ENCODE results near the gene DLG1.

Gene DLG1

DNA sequence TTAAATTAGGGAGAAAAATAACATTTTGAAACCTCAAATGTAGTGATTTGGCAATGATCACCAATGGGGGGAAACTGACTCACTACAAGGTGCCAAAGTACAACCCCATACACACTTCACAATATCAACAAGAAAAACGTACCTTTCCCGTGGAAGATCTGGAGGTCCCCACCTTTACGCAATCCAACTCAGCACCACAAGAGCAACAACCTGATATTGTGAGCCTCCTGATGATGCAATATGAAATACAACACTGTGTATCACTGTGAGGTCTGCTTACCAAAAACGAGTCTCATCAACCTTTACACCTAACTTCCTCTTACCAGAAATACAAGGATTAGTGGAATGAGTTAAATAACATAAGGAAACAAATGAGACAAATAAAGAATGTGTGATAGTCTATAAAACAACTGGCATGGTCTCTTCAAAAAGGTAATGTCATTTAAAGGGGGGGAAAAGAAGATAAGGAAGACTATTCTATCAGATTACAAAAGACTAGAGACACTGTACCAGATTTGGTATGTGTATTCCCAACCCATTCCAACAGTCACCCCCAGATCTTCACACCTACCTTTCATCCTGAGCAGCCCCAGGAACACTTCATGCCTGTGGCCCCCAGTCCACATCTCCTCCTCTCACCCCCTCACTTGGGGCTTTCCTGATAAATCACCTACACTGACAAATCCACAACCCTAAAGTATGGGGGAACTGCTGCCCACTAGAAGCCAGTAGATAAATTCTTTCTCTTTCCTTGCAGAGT is 27.7 kb downstream of the DLG1 start:
- H3K36me3 ChIP-seq (ENCODE audit: insufficient read depth, insufficient read length, low read length) = peaks cover 25% of the 10 kb centered on the region
- H3K4me3 ChIP-seq (ENCODE audit: insufficient read length, low read depth) = no peak overlapping the region
- H3K9ac ChIP-seq (ENCODE audit: insufficient read length, low read depth) = no peak overlapping the region
- H3K27me3 ChIP-seq (ENCODE audit: insufficient read depth, insufficient read length) = no peaks in the 10 kb centered on the region
- DNase-seq (ENCODE audit: low read depth, low spot score) = no peak
- TF ChIP-seq YY1 (IDR thresholded peaks at IDR 0.05; ENCODE audit: insufficient read depth, insufficient read length) (no peak), ZNF274 (IDR thresholded peaks at IDR 0.05; ENCODE audit: low read depth, low read length) (no peak), SUZ12 (IDR thresholded peaks at IDR 0.05; ENCODE audit: extremely low read depth, insufficient read depth, insufficient read length) (no peak)
- no peaks in the 10 kb centered on the region for H3K9me3 ChIP-seq (ENCODE audit: insufficient read depth, low read length)
- no peaks in the 10 kb centered on the region for H3K4me1 ChIP-seq (ENCODE audit: insufficient read depth, insufficient read length)

DNA sequence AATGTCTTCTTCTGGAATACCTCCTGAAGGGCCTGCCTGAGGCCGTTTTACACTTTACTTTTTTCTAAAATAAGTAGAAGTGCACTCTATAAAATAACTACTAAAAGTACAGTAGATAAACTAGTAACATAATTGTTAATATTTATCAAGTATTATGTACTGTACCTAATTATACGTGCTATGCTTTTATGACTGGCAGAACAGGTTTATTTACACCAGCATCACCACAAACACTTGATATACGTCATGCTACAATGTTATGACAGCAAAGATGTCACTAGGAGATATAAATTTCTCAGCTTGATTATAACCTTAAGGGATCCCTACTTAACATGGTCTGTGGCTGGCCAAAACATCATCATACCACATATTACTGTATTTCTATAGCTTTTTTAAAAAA is 29.4 kb downstream of the DLG1 start:
- H3K4me3 ChIP-seq (ENCODE audit: insufficient read length, low read depth) = no peak overlapping the region
- no peak overlapping the region for H3K9ac ChIP-seq (ENCODE audit: insufficient read length, low read depth)
- no peak for DNase-seq (ENCODE audit: low read depth, low spot score)
- H3K9me3 ChIP-seq (ENCODE audit: insufficient read depth, low read length) = no peaks in the 10 kb centered on the region
- H3K4me1 ChIP-seq (ENCODE audit: insufficient read depth, insufficient read length) = no peaks in the 10 kb centered on the region
- no peaks in the 10 kb centered on the region for H3K27me3 ChIP-seq (ENCODE audit: insufficient read depth, insufficient read length)
- H3K36me3 ChIP-seq (ENCODE audit: insufficient read depth, insufficient read length, low read length) = peaks cover 27% of the 10 kb centered on the region
- no peak for TF ChIP-seq YY1 (IDR thresholded peaks at IDR 0.05; ENCODE audit: insufficient read depth, insufficient read length)
- no peak for TF ChIP-seq SUZ12 (IDR thresholded peaks at IDR 0.05; ENCODE audit: extremely low read depth, insufficient read depth, insufficient read length)
- TF ChIP-seq ZNF274 (IDR thresholded peaks at IDR 0.05; ENCODE audit: low read depth, low read length) = no peak

DNA sequence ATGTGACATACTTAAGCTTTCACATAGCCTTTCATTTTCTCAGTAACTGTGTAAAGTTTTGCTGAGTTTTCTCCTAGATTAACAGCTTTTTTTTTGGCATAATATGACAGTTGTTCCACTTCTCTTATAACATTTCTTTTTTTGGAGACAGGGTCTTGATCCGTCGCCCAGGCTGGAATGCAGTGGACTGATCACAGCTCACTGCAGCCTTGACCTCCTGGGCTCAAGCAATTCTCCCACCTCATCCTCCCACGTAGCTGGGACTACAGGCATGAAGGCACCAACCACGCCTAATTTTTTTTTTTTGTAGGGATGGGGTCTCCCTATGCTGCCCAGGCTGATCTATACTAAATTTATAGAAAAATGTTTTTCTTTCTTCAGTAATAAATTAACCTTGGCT is 30.1 kb downstream of the DLG1 start:
- H3K9me3 ChIP-seq (ENCODE audit: insufficient read depth, low read length) = no peaks in the 10 kb centered on the region
- no peak for TF ChIP-seq YY1 (IDR thresholded peaks at IDR 0.05; ENCODE audit: insufficient read depth, insufficient read length)
- TF ChIP-seq SUZ12 (IDR thresholded peaks at IDR 0.05; ENCODE audit: extremely low read depth, insufficient read depth, insufficient read length) = no peak
- TF ChIP-seq ZNF274 (IDR thresholded peaks at IDR 0.05; ENCODE audit: low read depth, low read length) = no peak
- no peak overlapping the region for H3K9ac ChIP-seq (ENCODE audit: insufficient read length, low read depth)
- peaks cover 34% of the 10 kb centered on the region for H3K36me3 ChIP-seq (ENCODE audit: insufficient read depth, insufficient read length, low read length)
- no peak overlapping the region for H3K4me3 ChIP-seq (ENCODE audit: insufficient read length, low read depth)
- no peaks in the 10 kb centered on the region for H3K27me3 ChIP-seq (ENCODE audit: insufficient read depth, insufficient read length)
- no peak for DNase-seq (ENCODE audit: low read depth, low spot score)
- no peaks in the 10 kb centered on the region for H3K4me1 ChIP-seq (ENCODE audit: insufficient read depth, insufficient read length)

DNA sequence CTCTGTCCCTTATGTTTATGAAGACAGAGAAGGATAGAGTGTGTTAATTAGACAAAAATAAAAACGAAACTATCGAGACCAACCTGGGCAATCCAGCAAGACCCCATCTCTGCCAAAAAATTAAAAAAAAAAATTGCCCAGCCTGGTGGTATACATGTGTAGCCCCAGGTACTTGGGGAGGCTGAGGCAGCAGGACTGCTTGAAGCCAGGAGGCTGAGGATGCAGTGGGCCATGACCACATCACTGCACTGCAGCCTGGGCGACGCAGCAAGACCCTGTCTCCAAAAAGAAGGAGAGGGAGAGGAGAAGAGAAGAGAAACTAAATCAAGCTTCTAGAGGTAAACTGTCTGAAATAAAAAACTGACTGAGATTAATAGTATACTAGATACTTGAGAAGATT is 32.1 kb downstream of the DLG1 start:
- H3K36me3 ChIP-seq (ENCODE audit: insufficient read depth, insufficient read length, low read length) = peaks cover 36% of the 10 kb centered on the region
- no peak overlapping the region for H3K4me3 ChIP-seq (ENCODE audit: insufficient read length, low read depth)
- H3K27me3 ChIP-seq (ENCODE audit: insufficient read depth, insufficient read length) = no peaks in the 10 kb centered on the region
- DNase-seq (ENCODE audit: low read depth, low spot score) = no peak
- TF ChIP-seq SUZ12 (IDR thresholded peaks at IDR 0.05; ENCODE audit: extremely low read depth, insufficient read depth, insufficient read length) (no peak), YY1 (IDR thresholded peaks at IDR 0.05; ENCODE audit: insufficient read depth, insufficient read length) (no peak), ZNF274 (IDR thresholded peaks at IDR 0.05; ENCODE audit: low read depth, low read length) (no peak)
- H3K9ac ChIP-seq (ENCODE audit: insufficient read length, low read depth) = no peak overlapping the region
- H3K9me3 ChIP-seq (ENCODE audit: insufficient read depth, low read length) = no peaks in the 10 kb centered on the region
- no peaks in the 10 kb centered on the region for H3K4me1 ChIP-seq (ENCODE audit: insufficient read depth, insufficient read length)

DNA sequence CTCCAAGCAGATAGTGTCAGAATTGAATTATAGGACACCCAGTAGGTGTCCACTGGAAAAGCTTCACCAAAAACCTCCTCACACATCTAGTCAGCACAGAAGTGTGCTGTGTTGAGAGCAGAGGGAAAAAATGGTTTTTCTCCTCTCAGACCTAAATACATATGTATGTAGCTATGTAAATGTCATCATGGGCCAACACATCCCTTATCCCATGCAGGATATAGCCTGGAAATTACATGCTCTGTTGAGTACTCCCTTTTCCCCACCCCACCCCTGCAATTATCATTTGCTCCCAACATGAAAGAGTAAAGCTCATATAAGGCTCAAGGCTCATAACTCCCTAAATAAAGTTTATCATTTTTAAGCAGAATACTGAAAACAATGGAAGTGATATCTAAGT is 35.7 kb downstream of the DLG1 start:
- Histone ChIP-seq H3K9me3 (ENCODE audit: insufficient read depth, low read length) (no peaks in the 10 kb centered on the region), H3K9ac (ENCODE audit: insufficient read length, low read depth) (no peak overlapping the region), H3K4me3 (ENCODE audit: insufficient read length, low read depth) (no peak overlapping the region), H3K36me3 (ENCODE audit: insufficient read depth, insufficient read length, low read length) (peaks cover 33% of the 10 kb centered on the region), H3K27me3 (ENCODE audit: insufficient read depth, insufficient read length) (no peaks in the 10 kb centered on the region), H3K4me1 (ENCODE audit: insufficient read depth, insufficient read length) (no peaks in the 10 kb centered on the region)
- no peak for DNase-seq (ENCODE audit: low read depth, low spot score)
- TF ChIP-seq SUZ12 (IDR thresholded peaks at IDR 0.05; ENCODE audit: extremely low read depth, insufficient read depth, insufficient read length) = no peak
- no peak for TF ChIP-seq ZNF274 (IDR thresholded peaks at IDR 0.05; ENCODE audit: low read depth, low read length)
- TF ChIP-seq YY1 (IDR thresholded peaks at IDR 0.05; ENCODE audit: insufficient read depth, insufficient read length) = no peak

DNA sequence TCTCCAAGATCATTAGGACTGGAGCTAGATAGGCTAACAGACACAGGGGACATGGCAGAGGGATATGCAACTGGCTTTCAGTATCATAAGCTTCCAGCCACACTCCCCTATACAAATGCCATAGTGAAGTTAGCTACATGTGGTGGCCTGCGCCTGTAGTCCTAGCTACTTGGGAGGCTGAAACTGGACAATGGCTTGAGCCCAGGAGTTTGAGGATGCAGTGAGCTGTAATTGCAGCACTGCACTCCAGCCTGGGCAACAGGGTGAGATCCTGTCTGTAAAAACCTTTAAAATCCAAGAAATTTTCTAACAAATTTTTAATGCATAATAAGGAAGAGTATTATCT is 37.3 kb downstream of the DLG1 start:
- Histone ChIP-seq H3K27me3 (ENCODE audit: insufficient read depth, insufficient read length) (no peaks in the 10 kb centered on the region), H3K9ac (ENCODE audit: insufficient read length, low read depth) (no peak overlapping the region), H3K4me1 (ENCODE audit: insufficient read depth, insufficient read length) (no peaks in the 10 kb centered on the region), H3K36me3 (ENCODE audit: insufficient read depth, insufficient read length, low read length) (peaks cover 26% of the 10 kb centered on the region), H3K4me3 (ENCODE audit: insufficient read length, low read depth) (no peak overlapping the region), H3K9me3 (ENCODE audit: insufficient read depth, low read length) (no peaks in the 10 kb centered on the region)
- DNase-seq (ENCODE audit: low read depth, low spot score) = no peak
- TF ChIP-seq ZNF274 (IDR thresholded peaks at IDR 0.05; ENCODE audit: low read depth, low read length) (no peak), YY1 (IDR thresholded peaks at IDR 0.05; ENCODE audit: insufficient read depth, insufficient read length) (no peak), SUZ12 (IDR thresholded peaks at IDR 0.05; ENCODE audit: extremely low read depth, insufficient read depth, insufficient read length) (no peak)

DNA sequence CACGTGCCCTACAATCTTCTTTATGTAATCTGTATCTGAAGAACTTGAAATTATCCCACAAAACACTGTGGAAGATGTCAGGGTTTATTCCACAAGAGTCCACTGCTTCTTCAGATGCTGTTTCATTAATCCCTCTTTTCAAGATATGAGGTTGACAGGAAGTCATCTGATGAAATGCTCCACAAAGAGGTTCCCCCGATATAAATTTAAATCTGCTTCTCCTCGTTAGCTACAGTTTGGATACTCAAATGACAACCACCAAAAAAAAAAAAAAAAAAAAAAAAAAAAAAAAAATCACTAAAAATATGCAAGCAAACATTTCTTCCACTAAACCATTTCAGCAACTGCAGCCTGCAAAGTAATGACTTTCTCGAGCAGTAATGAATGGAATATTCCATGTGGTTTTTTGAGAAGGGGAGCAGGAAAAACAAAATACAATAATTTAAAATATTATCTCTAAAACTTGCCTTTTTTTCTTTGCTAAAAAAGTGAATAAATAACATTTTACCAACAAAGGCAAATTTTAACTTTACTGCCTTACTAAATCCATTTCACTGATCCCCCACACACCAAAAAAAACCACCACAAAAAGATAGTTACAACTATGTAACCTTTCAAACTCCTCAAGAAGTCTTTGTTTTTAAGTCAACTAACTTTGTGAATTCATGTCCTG is 37.8 kb downstream of the DLG1 start:
- no peak overlapping the region for H3K9ac ChIP-seq (ENCODE audit: insufficient read length, low read depth)

More for the DNA sequence above, 37.8 kb downstream of the DLG1 start:
- Histone ChIP-seq H3K36me3 (ENCODE audit: insufficient read depth, insufficient read length, low read length) (peaks cover 26% of the 10 kb centered on the region), H3K27me3 (ENCODE audit: insufficient read depth, insufficient read length) (no peaks in the 10 kb centered on the region), H3K4me1 (ENCODE audit: insufficient read depth, insufficient read length) (no peaks in the 10 kb centered on the region), H3K4me3 (ENCODE audit: insufficient read length, low read depth) (no peak overlapping the region), H3K9me3 (ENCODE audit: insufficient read depth, low read length) (no peaks in the 10 kb centered on the region)
- no peak for DNase-seq (ENCODE audit: low read depth, low spot score)
- TF ChIP-seq YY1 (IDR thresholded peaks at IDR 0.05; ENCODE audit: insufficient read depth, insufficient read length) (no peak), ZNF274 (IDR thresholded peaks at IDR 0.05; ENCODE audit: low read depth, low read length) (no peak), SUZ12 (IDR thresholded peaks at IDR 0.05; ENCODE audit: extremely low read depth, insufficient read depth, insufficient read length) (no peak)
